Esophagus muscularis mucosa (tissue), 4 donors: ENCODE data around the gene KCNJ3.

Experiments
- EP300 ChIP-seq: sonication (generic); formaldehyde crosslinking; IDR thresholded peaks from one replicate; pipeline ENCODE4 v1.6.1; 2017; ENCODE audit warnings: antibody characterized with exemption
- POLR2A ChIP-seq: fragments of 450-650 bp; IDR thresholded peaks from one replicate; pipeline ENCODE4 v1.6.1; 2017; ENCODE audit warnings: antibody characterized with exemption, moderate library complexity, mild to moderate bottlenecking, low read depth
- POLR2AphosphoS5 ChIP-seq, 2 donors: sonication (generic); formaldehyde crosslinking; IDR thresholded peaks; one replicate each; pipeline ENCODE4 v1.6.1; 2017; ENCODE audit warnings: antibody characterized with exemption in 2 of 2
- TF ChIP-seq, protein P1 (sequence below), 3 experiments: fragments of 200-600 bp in 2 of 3; fragments of 450-650 bp in 1 of 3; sonication (generic) in 2 of 3; IDR thresholded peaks; one replicate each; pipeline ENCODE4 v1.5.1; 2017 to 2019; ENCODE audit warnings: antibody characterized with exemption in 3 of 3, mild to moderate bottlenecking in 2 of 3, moderate library complexity in 1 of 3

DNA sequence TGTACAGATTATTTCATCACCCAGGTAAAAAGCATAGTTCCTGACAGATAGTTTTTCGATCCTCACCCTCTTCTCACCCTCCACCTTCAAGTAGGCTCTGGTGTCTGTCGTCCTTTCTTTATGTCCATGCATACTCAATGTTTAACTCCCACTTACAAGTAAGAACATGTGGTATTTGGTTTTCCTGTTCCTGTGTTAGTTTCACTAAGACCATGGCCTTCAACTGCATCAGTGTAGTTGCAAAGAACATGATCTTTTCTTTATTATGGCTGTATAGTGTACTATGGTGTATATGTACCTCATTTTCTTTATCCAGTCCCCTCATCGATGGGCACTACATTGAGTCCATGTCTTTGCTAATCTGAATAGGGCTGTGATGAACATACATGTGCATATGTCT, 184.2 kb downstream of the KCNJ3 start:
- TF ChIP-seq, protein P1, sequence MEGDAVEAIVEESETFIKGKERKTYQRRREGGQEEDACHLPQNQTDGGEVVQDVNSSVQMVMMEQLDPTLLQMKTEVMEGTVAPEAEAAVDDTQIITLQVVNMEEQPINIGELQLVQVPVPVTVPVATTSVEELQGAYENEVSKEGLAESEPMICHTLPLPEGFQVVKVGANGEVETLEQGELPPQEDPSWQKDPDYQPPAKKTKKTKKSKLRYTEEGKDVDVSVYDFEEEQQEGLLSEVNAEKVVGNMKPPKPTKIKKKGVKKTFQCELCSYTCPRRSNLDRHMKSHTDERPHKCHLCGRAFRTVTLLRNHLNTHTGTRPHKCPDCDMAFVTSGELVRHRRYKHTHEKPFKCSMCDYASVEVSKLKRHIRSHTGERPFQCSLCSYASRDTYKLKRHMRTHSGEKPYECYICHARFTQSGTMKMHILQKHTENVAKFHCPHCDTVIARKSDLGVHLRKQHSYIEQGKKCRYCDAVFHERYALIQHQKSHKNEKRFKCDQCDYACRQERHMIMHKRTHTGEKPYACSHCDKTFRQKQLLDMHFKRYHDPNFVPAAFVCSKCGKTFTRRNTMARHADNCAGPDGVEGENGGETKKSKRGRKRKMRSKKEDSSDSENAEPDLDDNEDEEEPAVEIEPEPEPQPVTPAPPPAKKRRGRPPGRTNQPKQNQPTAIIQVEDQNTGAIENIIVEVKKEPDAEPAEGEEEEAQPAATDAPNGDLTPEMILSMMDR (IDR thresholded peaks at IDR 0.05): no peak
- TF ChIP-seq POLR2A: no peak
- TF ChIP-seq POLR2AphosphoS5 (IDR thresholded peaks at IDR 0.05): no peak
- TF ChIP-seq EP300: no peak
